A673 (cell line): ENCODE results near the gene MYD88.

ENCODE experiments used
- EZH2 ChIP-seq: fragments of 200-600 bp; sonication (generic); IDR thresholded peaks from 2 replicates; pipeline ENCODE4 v1.6.1; 2017; ENCODE audit warnings: borderline replicate concordance, low read depth, mild to moderate bottlenecking, mixed read lengths, antibody characterized with exemption, low read length; ENCODE audit not compliant: poor library complexity, severe bottlenecking
- TF ChIP-seq, protein P1 (sequence below): fragments of 300-800, 200-600 bp; sonication (generic); conservative IDR thresholded peaks from 2 replicates; pipeline ENCODE4 v1.5.1; 2017; ENCODE audit warnings: low read depth, mild to moderate bottlenecking, antibody characterized with exemption, low read length, moderate library complexity, mixed read lengths

DNA sequence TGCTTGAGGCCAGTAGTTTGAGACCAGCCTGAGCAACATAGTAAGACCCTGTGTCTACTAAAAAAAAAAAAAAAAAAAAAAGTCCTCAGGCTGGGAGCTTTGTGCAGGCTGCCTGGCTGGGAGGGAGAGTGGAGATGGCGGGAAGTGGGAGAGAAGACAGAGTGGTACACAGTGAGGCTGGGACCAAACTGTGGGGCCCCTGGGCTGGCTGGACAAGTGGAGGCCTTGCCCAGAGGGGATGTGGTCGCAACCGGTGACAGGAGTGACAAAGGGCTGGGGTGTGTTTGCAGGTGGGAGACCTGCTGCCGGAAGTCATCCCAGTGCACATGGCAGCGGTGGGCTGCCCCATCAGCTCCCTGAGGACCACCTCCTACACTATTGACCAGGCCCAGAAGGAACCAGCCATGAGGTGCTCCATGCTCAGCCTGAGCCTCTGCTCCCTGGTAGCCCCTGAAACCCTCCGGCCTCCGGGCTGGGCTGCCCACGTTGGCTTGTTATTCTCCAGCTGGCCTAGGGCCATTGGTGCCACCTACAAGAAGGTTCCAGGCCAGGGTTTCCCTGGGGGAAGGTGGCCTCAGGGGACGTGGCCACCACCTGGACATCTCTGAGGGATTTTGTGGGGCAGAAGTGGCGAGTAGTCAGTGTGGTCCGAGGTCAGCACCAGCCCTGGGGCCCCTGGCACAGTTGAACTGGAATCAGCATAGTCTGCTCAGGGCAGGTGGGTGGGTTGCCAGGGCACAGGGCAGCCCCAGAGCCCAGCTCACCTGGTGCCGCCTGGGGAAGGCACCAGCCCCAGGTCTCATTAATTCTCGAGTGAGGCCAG is 24.2 kb upstream of the MYD88 start:
- TF ChIP-seq EZH2 = no peak
- TF ChIP-seq, protein P1, sequence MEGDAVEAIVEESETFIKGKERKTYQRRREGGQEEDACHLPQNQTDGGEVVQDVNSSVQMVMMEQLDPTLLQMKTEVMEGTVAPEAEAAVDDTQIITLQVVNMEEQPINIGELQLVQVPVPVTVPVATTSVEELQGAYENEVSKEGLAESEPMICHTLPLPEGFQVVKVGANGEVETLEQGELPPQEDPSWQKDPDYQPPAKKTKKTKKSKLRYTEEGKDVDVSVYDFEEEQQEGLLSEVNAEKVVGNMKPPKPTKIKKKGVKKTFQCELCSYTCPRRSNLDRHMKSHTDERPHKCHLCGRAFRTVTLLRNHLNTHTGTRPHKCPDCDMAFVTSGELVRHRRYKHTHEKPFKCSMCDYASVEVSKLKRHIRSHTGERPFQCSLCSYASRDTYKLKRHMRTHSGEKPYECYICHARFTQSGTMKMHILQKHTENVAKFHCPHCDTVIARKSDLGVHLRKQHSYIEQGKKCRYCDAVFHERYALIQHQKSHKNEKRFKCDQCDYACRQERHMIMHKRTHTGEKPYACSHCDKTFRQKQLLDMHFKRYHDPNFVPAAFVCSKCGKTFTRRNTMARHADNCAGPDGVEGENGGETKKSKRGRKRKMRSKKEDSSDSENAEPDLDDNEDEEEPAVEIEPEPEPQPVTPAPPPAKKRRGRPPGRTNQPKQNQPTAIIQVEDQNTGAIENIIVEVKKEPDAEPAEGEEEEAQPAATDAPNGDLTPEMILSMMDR = no peak
